SK-N-SH (cell line): ENCODE data around the gene MXRA8. TPM values are rescaled to one million over a fixed set of nuclear protein-coding genes. Genes with fewer than 3 reads are reported as not detected.
A peak's percentile ranks its signal among the peaks of the same experiment; 100 is the strongest.

Experiments
- CTCF ChIA-PET: fragments of 300-600, 350-600 bp; formaldehyde crosslinking; extraction: SDS; loops from one replicate; lab custom pipeline; 2021; lab: Yijun Ruan, JAX
- POLR2A ChIA-PET: fragments of 350-600 bp; sonication (Branson Sonifier 250); formaldehyde crosslinking; extraction: SDS; loops from one replicate; lab custom pipeline; 2020; ENCODE audit warnings: antibody characterized with exemption, inconsistent platforms; lab: Yijun Ruan, JAX
- DNase-seq: peaks from one replicate; pipeline ENCODE4 v3.0.0; 2012
- H2AFZ ChIP-seq: fragments of 200-600 bp; sonication (generic); 2 replicates; pipeline ENCODE4 v1.8.1; 2016; ENCODE audit warnings: antibody characterized with exemption, mild to moderate bottlenecking, low read depth
- H3F3A ChIP-seq: fragments of 200-600 bp; sonication (generic); replicated peaks from 2 replicates; pipeline ENCODE3; 2016; ENCODE audit warnings: antibody characterized with exemption, mild to moderate bottlenecking; ENCODE audit not compliant: insufficient read depth
- H3K27ac ChIP-seq, 2 experiments: fragments of 200-500 bp in 1 of 2; fragments of 200-600 bp in 1 of 2; sonication (Bioruptor generic) in 1 of 2; sonication (generic), shearing (Covaris generic) in 1 of 2; 2 replicates each; pipeline versions ENCODE4 v1.5.1 to v1.6.1; 2014 to 2016; ENCODE audit warnings: low read depth in 2 of 2, inconsistent platforms in 1 of 2, low read length in 1 of 2, mild to moderate bottlenecking in 1 of 2, mixed read lengths in 1 of 2
- H3K27me3 ChIP-seq: fragments of 200-600 bp; sonication (generic), shearing (Covaris generic); 2 replicates; pipeline ENCODE4 v1.6.1; 2016; ENCODE audit warnings: mixed run types; ENCODE audit not compliant: insufficient read depth
- H3K36me3 ChIP-seq, 2 experiments: fragments of 200-500 bp in 1 of 2; fragments of 200-600 bp in 1 of 2; sonication (Bioruptor generic) in 1 of 2; sonication (generic) in 1 of 2; replicated peaks in 1 of 2; 2 replicates each; pipeline versions ENCODE3 to v1.5.1; 2014 to 2016; ENCODE audit warnings: low read length in 1 of 2, mild to moderate bottlenecking in 1 of 2; ENCODE audit not compliant: insufficient read depth in 2 of 2, control insufficient read depth in 1 of 2
- H3K4me1 ChIP-seq, 2 experiments: fragments of 200-500 bp in 1 of 2; fragments of 200-600 bp in 1 of 2; sonication (Bioruptor generic) in 1 of 2; sonication (generic), shearing (Covaris generic) in 1 of 2; 2 replicates each; pipeline versions ENCODE4 v1.5.1 to v1.6.1; 2014 to 2016; ENCODE audit warnings: low read depth in 1 of 2, low read length in 1 of 2, mixed run types in 1 of 2; ENCODE audit not compliant: insufficient read depth in 2 of 2, control insufficient read depth in 1 of 2
- H3K4me2 ChIP-seq: fragments of 200-600 bp; sonication (generic), shearing (Covaris generic); 2 replicates; pipeline ENCODE4 v1.6.1; 2017; ENCODE audit warnings: mixed run types
- H3K4me3 ChIP-seq, 2 experiments: fragments of 200-500 bp in 1 of 2; fragments of 200-600 bp in 1 of 2; sonication (Bioruptor generic) in 1 of 2; sonication (generic), shearing (Covaris generic) in 1 of 2; 2 replicates each; pipeline versions ENCODE4 v1.5.1 to v1.8.1; 2014 to 2016; ENCODE audit warnings: low read depth in 2 of 2, inconsistent platforms in 1 of 2, low read length in 1 of 2, mild to moderate bottlenecking in 1 of 2, mixed read lengths in 1 of 2, moderate library complexity in 1 of 2
- H3K79me2 ChIP-seq: fragments of 200-600 bp; sonication (generic); 2 replicates; pipeline ENCODE4 v1.8.1; 2017; ENCODE audit warnings: mild to moderate bottlenecking; ENCODE audit not compliant: insufficient read depth
- H3K9ac ChIP-seq: fragments of 200-600 bp; sonication (generic); 2 replicates; pipeline ENCODE4 v1.6.1; 2017; ENCODE audit warnings: mixed run types
- H3K9me2 ChIP-seq: fragments of 200-600 bp; sonication (generic); 2 replicates; pipeline ENCODE4 v1.6.1; 2017; ENCODE audit warnings: mixed run types
- H3K9me3 ChIP-seq: fragments of 200-600 bp; sonication (generic); 2 replicates; pipeline ENCODE4 v1.6.1; 2017; ENCODE audit warnings: mixed run types, mild to moderate bottlenecking, moderate library complexity
- H4K20me1 ChIP-seq: fragments of 200-600 bp; sonication (generic); 2 replicates; pipeline ENCODE4 v1.6.1; 2017; ENCODE audit warnings: mild to moderate bottlenecking, mixed run types; ENCODE audit not compliant: insufficient read depth
- CTCF ChIP-seq: fragments of 200-600 bp; sonication (generic); IDR thresholded peaks from 2 replicates; pipeline ENCODE4 v1.6.1; 2017; ENCODE audit warnings: antibody characterized with exemption, mild to moderate bottlenecking, moderate library complexity
- FOXM1 ChIP-seq: IDR thresholded peaks from 2 replicates; pipeline ENCODE4 v1.4.0; 2012; ENCODE audit warnings: low read depth, mild to moderate bottlenecking
- MXI1 ChIP-seq: IDR thresholded peaks from 2 replicates; pipeline ENCODE4 v1.6.1; 2012; ENCODE audit warnings: mild to moderate bottlenecking, low read depth, low read length, improper control_type of control experiment
- NFIC ChIP-seq: IDR thresholded peaks from 2 replicates; pipeline ENCODE4 v1.4.0; 2012; ENCODE audit warnings: borderline replicate concordance
- PBX3 ChIP-seq: IDR thresholded peaks from 2 replicates; pipeline ENCODE4; 2012
- POLR2AphosphoS5 ChIP-seq: IDR thresholded peaks from 2 replicates; pipeline ENCODE4 v1.6.1; 2012; ENCODE audit warnings: low read depth, low read length
- RAD21 ChIP-seq: IDR thresholded peaks from 2 replicates; pipeline ENCODE4 v1.6.1; 2012; ENCODE audit warnings: mild to moderate bottlenecking, low read length
- SMC3 ChIP-seq: IDR thresholded peaks from 2 replicates; pipeline ENCODE4 v1.6.1; 2012; ENCODE audit warnings: low read depth, low read length, improper control_type of control experiment
- USF1 ChIP-seq: IDR thresholded peaks from 2 replicates; pipeline ENCODE4 v1.4.0; 2012; ENCODE audit warnings: low read depth, borderline replicate concordance
- ZBTB33 ChIP-seq: IDR thresholded peaks from 2 replicates; pipeline ENCODE4 v1.4.0; 2012; ENCODE audit warnings: low read depth, borderline replicate concordance
- WGBS: methylation state at CpG from one replicate; pipeline ENCODE4 v1.1.6; 2017; ENCODE audit warnings: low lambda C conversion rate; 5-methylcytosine and 5-hydroxymethylcytosine counted together
- polyA plus RNA-seq, 3 experiments: library from polyadenylated mRNA; depleted of rRNA; stranded (reverse); fragments of >200 nt; gene quantifications; 2 replicates each; pipeline ENCODE4 v1.2.3, GENCODE V29; 2012

Gene MXRA8
- polyA plus RNA-seq, 1 of the 3 experiments (the other 2 are of a cell fraction): 2.5 TPM

GRCh38 chr1:1406821-1407635, 48.7 kb upstream of the MXRA8 start, which contains the start of gene MRPL20 (continued):
- TF ChIP-seq CTCF: no peak
- no peak for TF ChIP-seq NFIC
- TF ChIP-seq PBX3: peak; percentile 21; the same call in 1 of the 2 replicates
- TF ChIP-seq MXI1: peak; percentile 81
- peak; percentile 81; the same call in 1 of the 2 replicates for TF ChIP-seq ZBTB33
- TF ChIP-seq USF1: no peak
- no peak for TF ChIP-seq FOXM1

- H3K9ac ChIP-seq: peak overlapping the region; percentile 88
- no peaks in the 10 kb centered on the region for H3K9me3 ChIP-seq
- H3K9me2 ChIP-seq: no peaks in the 10 kb centered on the region
- H3K4me3 ChIP-seq: peak overlapping the region; percentile 74 to 77
- peak overlapping the region; percentile 87 for H3K4me2 ChIP-seq
- H3K27me3 ChIP-seq: no peaks in the 10 kb centered on the region
- no peak overlapping the region for H2AFZ ChIP-seq
- H3K79me2 ChIP-seq: peaks cover 79% of the 10 kb centered on the region
- peaks cover 40% of the 10 kb centered on the region for H3F3A ChIP-seq
- CTCF ChIA-PET: interaction anchor here (0.7 to 3.5 kb wide), 6 partner anchors 8 to 212 kb away, joined by 3 to 14 read pairs (median 3); partner anchors contain the start of genes AURKAIP1 and CCNL2
- H3K36me3 ChIP-seq: peaks cover 18 to 22% of the 10 kb centered on the region in 2 experiments
- POLR2A ChIA-PET: interaction anchor here (0.7 to 3.3 kb wide), 3 partner anchors 15 to 31 kb away, joined by 3 to 18 read pairs (median 3); partner anchors contain the start of genes ANKRD65 and AURKAIP1
- DNase-seq: peak; percentile 51
- peak overlapping the region; percentile 72 to 77 for H3K27ac ChIP-seq
- peak; percentile 15; the same call in 1 of the 2 replicates for TF ChIP-seq RAD21
- TF ChIP-seq POLR2AphosphoS5: peak; percentile 13; the same call in 1 of the 2 replicates
- TF ChIP-seq SMC3: no peak
- peak; percentile 49; the same call in 1 of the 2 replicates for TF ChIP-seq MXI1
- TF ChIP-seq FOXM1: no peak
- TF ChIP-seq, all 33 proteins: peak for 3
- Histone ChIP-seq H3K4me1 (peaks cover 11 to 19% of the 10 kb centered on the region in 2 experiments; a peak in 3 of 4 replicates), H4K20me1 (no peaks in the 10 kb centered on the region)
- WGBS: 42% methylated on average over 33 of the region's 43 CpGs
Observed at GRCh38 chr1:1406101-1406820, 47.9 kb upstream of the MXRA8 start.
